GM12891 (cell line): Measurements from ENCODE around the gene NOX4.
"Not testable (repeated sequence)": the region's sequence is repeated elsewhere in the genome, so short reads cannot be mapped to it uniquely, and the experiment has no call there.

ENCODE experiments used
- DNase-seq: peaks from one replicate; pipeline ENCODE4 v3.0.0; 2011; ENCODE audit warnings: low spot score; ENCODE audit not compliant: insufficient read length
- FAIRE-seq: peaks from 2 replicates; lab custom pipeline; 2011; peaks lifted over from hg19 to GRCh38; lab: Jason Lieb, UNC
- PAX5 ChIP-seq: IDR thresholded peaks from 2 replicates; pipeline ENCODE4 v1.6.1; 2011; ENCODE audit warnings: low read length, moderate library complexity, mild to moderate bottlenecking; ENCODE audit not compliant: insufficient read depth, severe bottlenecking
- POLR2A ChIP-seq: IDR thresholded peaks from 2 replicates; pipeline ENCODE4 v1.6.1; 2011; ENCODE audit warnings: low read depth, low read length, control low read depth
- POLR2AphosphoS5 ChIP-seq: IDR thresholded peaks from 2 replicates; pipeline ENCODE4 v1.6.1; 2011; ENCODE audit warnings: low read depth, low read length, control low read depth
- POU2F2 ChIP-seq: IDR thresholded peaks from 2 replicates; pipeline ENCODE4 v1.6.1; 2011; ENCODE audit warnings: low read depth, mild to moderate bottlenecking, control low read depth, low read length, moderate library complexity
- SPI1 ChIP-seq: IDR thresholded peaks from 2 replicates; pipeline ENCODE4 v1.6.1; 2011; ENCODE audit warnings: low read depth, low read length, control low read depth
- TAF1 ChIP-seq: IDR thresholded peaks from 2 replicates; pipeline ENCODE4 v1.6.1; 2011; ENCODE audit warnings: low read depth, low read length, control low read depth

NOX4 gene

GRCh38 chr11:89327885-89328284, 163.3 kb downstream of the NOX4 start:
- DNase-seq (no peak), FAIRE-seq (no peak)
- TF ChIP-seq POLR2AphosphoS5 (no peak), TAF1 (no peak), SPI1 (no peak), POLR2A (no peak), PAX5 (no peak), POU2F2 (no peak)

- TF ChIP-seq POU2F2 (no peak), TAF1 (no peak), POLR2A (no peak), POLR2AphosphoS5 (no peak), SPI1 (no peak), PAX5 (no peak)
- DNase-seq (no peak), FAIRE-seq (no peak)
These were observed 169.8 kb downstream of the NOX4 start for GRCh38 chr11:89321401-89321800.

GRCh38 chr11:89310607-89311006, 180.6 kb downstream of the NOX4 start:
- not testable (repeated sequence) for DNase-seq, FAIRE-seq

- not testable (repeated sequence) for FAIRE-seq, DNase-seq
These were observed 181.7 kb downstream of the NOX4 start for GRCh38 chr11:89309321-89309985.

- FAIRE-seq: not testable (repeated sequence)
These were observed 182.9 kb downstream of the NOX4 start for GRCh38 chr11:89308272-89308671.

GRCh38 chr11:89303029-89303428, 188.1 kb downstream of the NOX4 start:
- not testable (repeated sequence) for FAIRE-seq

More at GRCh38 chr11:89308272-89308671, 182.9 kb downstream of the NOX4 start:
- not testable (repeated sequence) for DNase-seq

GRCh38 chr11:89295023-89295422, 196.2 kb downstream of the NOX4 start:
- not testable (repeated sequence) for DNase-seq, FAIRE-seq

More at GRCh38 chr11:89303029-89303428, 188.1 kb downstream of the NOX4 start:
- DNase-seq: not testable (repeated sequence)

GRCh38 chr11:89293965-89294679, 197.1 kb downstream of the NOX4 start:
- FAIRE-seq (no peak), DNase-seq (no peak)
- TF ChIP-seq PAX5 (no peak), TAF1 (no peak), POU2F2 (no peak), POLR2AphosphoS5 (no peak), POLR2A (no peak), SPI1 (no peak)

GRCh38 chr11:89288004-89288403, 203.2 kb downstream of the NOX4 start:
- DNase-seq, FAIRE-seq: not testable (repeated sequence)

- not testable (repeated sequence) for FAIRE-seq, DNase-seq
These were observed 204.6 kb downstream of the NOX4 start for GRCh38 chr11:89286601-89287000.

- FAIRE-seq, DNase-seq: not testable (repeated sequence)
These were observed 210.0 kb downstream of the NOX4 start for GRCh38 chr11:89281032-89281677.

- DNase-seq: no peak
- FAIRE-seq: no peak
- TF ChIP-seq PAX5: no peak
- no peak for TF ChIP-seq POU2F2
- no peak for TF ChIP-seq POLR2A
These were observed 212.0 kb downstream of the NOX4 start for GRCh38 chr11:89279176-89279575.
